ENCODE measurements around the gene TMEM140.
A peak's percentile ranks its signal among the peaks of the same experiment; 100 is the strongest.
"Not testable (repeated sequence)": the region's sequence is repeated elsewhere in the genome, so short reads cannot be mapped to it uniquely, and the experiment has no call there.

The TMEM140 gene

GRCh38 chr7:135195156-135195555 is 47.3 kb downstream of the TMEM140 start:
- DNase-seq (ENCODE audit: low read depth) = no peak

GRCh38 chr7:135195968-135196629 is 48.2 kb downstream of the TMEM140 start:
- DNase-seq (ENCODE audit: low read depth) = no peak

GRCh38 chr7:135197343-135197742 is 49.5 kb downstream of the TMEM140 start:
- no peak for DNase-seq (ENCODE audit: low read depth)

- DNase-seq (ENCODE audit: low read depth) = no peak
Observed at GRCh38 chr7:135197906-135198655, 50.2 kb downstream of the TMEM140 start.

- no peak for DNase-seq (ENCODE audit: low read depth)
Observed at GRCh38 chr7:135199439-135199838, 51.6 kb downstream of the TMEM140 start.

- DNase-seq (ENCODE audit: low read depth) = no peak
Observed at GRCh38 chr7:135200821-135201331, 53.0 kb downstream of the TMEM140 start.

GRCh38 chr7:135201350-135201749 is 53.5 kb downstream of the TMEM140 start:
- no peak for DNase-seq (ENCODE audit: low read depth)

- DNase-seq (ENCODE audit: low read depth) = no peak
Observed at GRCh38 chr7:135204341-135204749, 56.5 kb downstream of the TMEM140 start.

- DNase-seq (ENCODE audit: low read depth) = no peak
Observed at GRCh38 chr7:135204876-135205275, 57.0 kb downstream of the TMEM140 start.

- no peak for DNase-seq (ENCODE audit: low read depth)
Observed at GRCh38 chr7:135205850-135206249, 58.0 kb downstream of the TMEM140 start.

GRCh38 chr7:135206941-135207391 is 59.1 kb downstream of the TMEM140 start:
- no peak for DNase-seq (ENCODE audit: low read depth)

GRCh38 chr7:135207406-135208101 is 59.7 kb downstream of the TMEM140 start:
- no peak for DNase-seq (ENCODE audit: low read depth)

GRCh38 chr7:135208102-135208793 is 60.4 kb downstream of the TMEM140 start:
- DNase-seq (ENCODE audit: low read depth) = no peak

- no peak for DNase-seq (ENCODE audit: low read depth)
Observed at GRCh38 chr7:135209225-135209834, 61.5 kb downstream of the TMEM140 start.

- no peak for DNase-seq (ENCODE audit: low read depth)
Observed at GRCh38 chr7:135210888-135211178, 63.0 kb downstream of the TMEM140 start.

GRCh38 chr7:135211179-135211945 is 63.5 kb downstream of the TMEM140 start, which contains the start of gene WDR91:
Gene WDR91 (minus strand): TSS chr7:135211526. CDS start chr7:135211502, 24 bp downstream.
- DNase-seq (ENCODE audit: low read depth) = peak; percentile 90

- not testable (repeated sequence) for DNase-seq (ENCODE audit: low read depth)
Observed at GRCh38 chr7:135211946-135212685, 64.2 kb downstream of the TMEM140 start.

- DNase-seq (ENCODE audit: low read depth) = no peak
Observed at GRCh38 chr7:135213831-135214230, 66.0 kb downstream of the TMEM140 start.

- DNase-seq (ENCODE audit: low read depth) = no peak
Observed at GRCh38 chr7:135215180-135215579, 67.3 kb downstream of the TMEM140 start.

GRCh38 chr7:135215698-135216097 is 67.8 kb downstream of the TMEM140 start:
- DNase-seq (ENCODE audit: low read depth) = no peak
